NCI-H226 (cell line): ENCODE results near the gene ADM.

Experiments used
- DNase-seq: peaks from one replicate; pipeline ENCODE4 v3.0.0-alpha.2; 2015

Gene ADM

DNA sequence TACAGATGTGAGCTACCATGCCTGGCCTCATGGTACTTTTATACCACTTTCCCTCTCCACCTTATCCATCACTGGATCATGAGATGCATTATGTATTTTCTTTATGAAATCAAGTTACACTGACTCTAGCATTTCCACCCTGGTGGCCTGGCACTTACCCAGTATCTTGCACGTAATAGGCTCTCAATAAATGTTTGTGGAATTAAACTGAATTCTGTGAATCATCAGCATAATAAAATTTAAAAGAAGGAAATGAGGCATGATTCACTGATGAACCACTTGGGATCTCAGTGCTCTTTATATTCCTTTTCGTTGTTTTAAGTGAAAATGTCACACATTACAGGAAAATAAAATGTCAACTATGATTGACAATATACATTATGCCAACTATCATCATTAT, 25.1 kb downstream of the ADM start:
- peak; percentile 74 for DNase-seq

DNA sequence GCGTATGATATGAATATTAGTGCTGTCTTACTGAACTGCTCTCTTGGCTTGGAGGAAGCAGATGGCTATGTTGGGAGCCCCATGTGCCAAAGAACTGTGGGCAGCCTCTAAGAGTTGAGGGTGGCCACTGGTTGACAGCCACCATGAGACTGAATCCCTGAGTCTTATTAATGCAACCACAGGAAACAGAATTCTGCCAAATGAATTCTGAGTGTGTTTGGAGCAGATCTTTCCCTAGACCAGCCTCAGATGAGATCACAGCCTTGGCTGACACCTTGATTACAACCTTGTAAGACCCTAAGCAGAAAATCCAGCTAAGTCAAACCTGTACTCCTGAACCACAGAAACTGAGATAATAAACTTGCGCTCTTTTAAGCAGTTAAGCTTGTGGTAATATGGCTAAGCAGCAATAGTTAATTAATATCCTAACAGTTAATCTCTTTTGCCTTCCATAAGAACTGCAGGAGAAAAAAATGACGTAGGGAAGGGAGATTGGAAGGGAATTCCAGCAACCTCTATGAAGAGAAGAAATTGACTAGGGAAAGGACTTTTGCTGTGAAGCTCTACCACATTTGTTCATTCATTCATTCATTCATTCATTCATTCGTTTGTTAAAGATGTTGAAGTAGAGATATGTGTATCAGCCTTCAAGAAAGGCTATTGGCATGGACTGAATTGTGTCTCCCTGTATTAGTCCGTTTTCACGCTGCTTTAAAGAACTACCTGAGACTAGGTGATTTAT, 26.8 kb downstream of the ADM start:
- DNase-seq = no peak

GRCh38 chr11:10333490-10333889, 28.6 kb downstream of the ADM start:
- no peak for DNase-seq

DNA sequence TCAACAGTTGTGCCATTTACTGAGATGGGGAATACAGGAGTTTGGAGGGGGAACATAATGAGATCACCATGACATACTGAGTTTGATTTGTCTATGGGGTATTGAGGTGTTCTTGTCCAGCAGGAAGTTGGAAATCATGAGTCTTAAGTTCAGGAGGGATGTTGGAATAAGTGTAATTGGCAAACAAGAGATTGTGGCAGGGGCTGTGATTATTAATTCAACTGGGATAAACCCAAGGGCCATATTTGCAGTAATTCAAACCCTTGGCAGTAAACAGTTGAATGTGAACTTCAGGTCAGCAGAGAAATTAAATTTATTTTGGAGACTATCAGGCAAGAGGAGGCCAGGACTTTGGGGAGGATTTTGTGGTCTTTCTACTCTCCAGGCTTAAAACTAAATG, 33.4 kb downstream of the ADM start:
- DNase-seq = no peak

DNA sequence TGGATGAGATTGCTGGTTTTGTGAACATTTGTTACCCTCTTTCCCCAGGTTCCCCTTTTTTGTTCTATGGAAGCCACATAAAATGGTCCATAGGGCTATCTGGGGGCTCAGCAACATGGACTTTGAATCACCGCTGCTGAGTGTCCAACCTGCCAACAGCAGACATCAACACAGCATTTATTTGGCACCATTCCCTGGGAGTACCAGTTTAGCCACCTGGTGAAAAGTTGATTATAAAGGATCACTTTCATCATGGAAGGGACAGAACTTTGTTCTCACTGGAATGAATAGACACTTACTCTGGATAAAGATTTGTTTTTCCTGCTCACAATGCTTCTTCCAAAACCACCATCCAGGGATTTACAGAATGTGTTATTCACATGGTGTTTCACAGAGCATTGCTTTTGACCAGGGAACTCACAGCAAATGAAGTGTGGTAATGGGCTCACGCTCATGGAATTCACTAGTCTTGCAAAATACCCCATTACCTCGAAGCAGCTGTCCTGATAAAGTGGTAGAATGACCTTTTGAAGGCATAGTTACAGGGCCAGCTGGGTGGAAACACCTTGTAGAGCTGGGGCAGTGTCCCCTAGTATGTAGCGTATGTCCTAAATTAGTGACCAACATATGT, 43.9 kb downstream of the ADM start:
- peak; percentile 48 for DNase-seq

DNA sequence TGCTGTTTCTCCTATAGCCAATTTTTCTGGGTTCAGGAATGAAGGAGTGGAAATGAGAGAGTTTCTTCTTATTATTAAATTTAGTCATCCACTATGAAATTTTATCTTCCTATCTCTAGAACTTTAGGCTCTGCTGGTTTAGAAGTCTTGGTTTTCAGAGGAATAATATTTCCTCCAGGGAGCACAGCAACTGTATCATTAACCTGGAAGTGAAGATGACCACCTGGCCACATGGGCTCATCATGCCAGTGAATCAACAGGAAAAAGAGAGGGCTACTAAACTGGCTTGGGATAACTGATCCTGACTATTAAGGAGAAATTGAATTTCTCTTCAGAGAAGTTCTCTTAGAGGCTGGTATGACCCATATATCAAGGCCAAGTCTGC, 44.4 kb downstream of the ADM start:
- DNase-seq = no peak

GRCh38 chr11:10349806-10350205, 44.9 kb downstream of the ADM start:
- no peak for DNase-seq

GRCh38 chr11:10350334-10350733, 45.5 kb downstream of the ADM start:
- peak; percentile 87 for DNase-seq

DNA sequence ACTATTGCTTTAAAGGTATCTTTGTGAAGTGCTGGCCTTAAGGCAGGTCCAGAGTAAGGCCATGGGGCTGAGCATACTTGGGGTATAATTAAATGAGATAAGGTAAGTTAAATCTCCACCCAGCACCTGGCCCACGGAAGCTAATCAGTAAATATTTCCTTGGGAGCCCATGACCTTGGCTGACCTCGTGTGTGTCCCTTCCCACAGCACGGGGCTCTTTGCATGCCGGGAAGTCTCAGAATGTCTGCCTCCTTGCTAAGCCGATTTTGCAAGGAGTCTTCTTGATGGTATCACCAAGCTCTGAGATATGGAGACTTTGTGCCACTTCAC, 46.5 kb downstream of the ADM start:
- no peak for DNase-seq

- DNase-seq = peak; percentile 54
Measured at GRCh38 chr11:10351765-10352641, 47.1 kb downstream of the ADM start.

DNA sequence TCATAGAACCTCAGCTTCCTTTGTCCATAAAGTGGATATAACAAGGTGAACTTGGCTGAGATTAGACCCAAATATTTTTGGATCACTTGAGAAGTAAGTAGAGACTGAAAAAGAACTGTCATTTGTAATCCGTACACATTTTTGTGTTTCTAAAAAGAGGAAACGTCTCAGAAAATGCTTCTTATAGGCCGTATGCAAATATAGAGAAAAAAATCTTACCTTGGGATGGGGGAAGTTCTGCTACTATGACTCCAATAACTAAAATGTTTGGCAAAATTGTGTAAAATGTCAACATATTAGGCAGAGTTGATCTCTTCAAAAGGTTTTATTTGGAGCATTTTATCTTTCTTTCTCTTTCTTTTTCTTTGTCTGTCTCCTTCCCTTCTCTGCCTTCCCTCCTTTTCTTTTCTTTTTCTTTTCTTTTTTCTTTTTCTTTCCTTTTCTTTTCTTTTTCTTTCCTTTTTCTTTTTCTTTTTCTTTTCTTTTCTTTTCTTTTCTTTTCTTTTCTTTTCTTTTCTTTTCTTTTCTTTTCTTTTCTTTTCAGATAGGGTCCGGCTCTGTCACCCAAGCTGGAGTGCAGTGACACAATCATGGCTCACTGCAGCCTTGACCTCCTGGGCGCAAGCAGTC, 48.2 kb downstream of the ADM start:
- DNase-seq = no peak

DNA sequence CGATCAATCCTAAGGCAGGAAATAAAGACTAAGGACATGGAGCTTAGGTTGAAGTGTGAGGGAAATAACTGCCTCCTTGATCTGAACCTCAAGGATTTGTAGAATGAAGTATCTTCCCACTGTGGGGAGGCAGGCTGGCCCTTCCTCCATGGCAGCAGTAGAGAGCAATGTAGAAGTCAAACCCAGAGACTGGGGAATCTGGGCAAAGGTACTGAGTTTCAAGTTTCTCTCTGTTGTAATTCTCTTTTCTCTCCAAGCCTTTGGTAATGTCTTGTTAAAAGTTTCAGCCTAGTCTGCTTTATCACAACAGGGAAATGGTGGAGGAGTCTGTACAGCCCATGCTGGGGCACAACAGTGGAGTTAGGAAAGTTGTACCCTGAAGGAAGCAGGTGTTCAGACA, 49.5 kb downstream of the ADM start:
- DNase-seq = no peak

DNA sequence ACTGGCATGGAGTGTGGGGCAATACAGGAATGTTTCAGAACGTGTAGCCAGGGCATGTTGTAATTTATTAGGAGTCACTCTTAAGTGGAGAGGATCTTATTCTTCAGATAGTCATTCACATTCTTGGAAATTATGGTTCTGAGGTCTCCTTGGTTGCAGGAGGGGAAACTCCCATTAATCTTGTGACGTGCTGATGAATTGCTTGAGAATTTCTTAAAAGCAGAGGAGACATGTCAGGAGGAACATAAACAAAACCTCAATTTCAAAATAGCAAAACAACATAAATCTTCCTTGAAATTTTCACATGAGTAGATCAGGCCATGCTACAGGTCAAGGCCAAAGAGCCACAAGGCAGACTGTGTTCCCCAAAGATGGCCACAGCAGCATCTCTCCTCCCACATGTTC, 50.4 kb downstream of the ADM start:
- DNase-seq = peak; percentile 89

DNA sequence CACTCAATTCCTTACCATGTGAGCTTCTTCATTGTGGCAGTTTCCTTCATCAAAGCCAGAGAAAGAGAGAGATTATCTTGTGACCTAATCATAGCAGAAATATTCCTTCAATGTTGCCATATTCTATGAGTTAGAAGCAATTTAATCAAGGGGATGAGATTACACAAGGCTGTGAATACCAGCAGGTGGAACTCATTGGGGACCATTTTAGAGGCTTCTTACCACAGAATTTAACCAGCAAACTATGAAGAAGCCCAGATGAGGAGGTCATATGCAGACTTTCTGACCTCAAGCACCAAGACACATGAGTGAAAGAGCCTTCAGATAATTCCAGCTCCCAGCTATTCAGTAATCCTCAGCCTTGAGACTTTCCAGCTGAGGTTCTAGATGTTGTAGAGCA, 51.3 kb downstream of the ADM start:
- DNase-seq = no peak
